Measurements from ENCODE around the gene OR2A25.

Gene OR2A25

GRCh38 chr7:144074374-144074773 is 4.8 kb downstream of the OR2A25 start:
- no peak for DNase-seq (ENCODE audit: low read depth in 2 of 2)

- no peak for DNase-seq (ENCODE audit: low read depth in 2 of 2)
Observed at GRCh38 chr7:144085978-144086377, 16.4 kb downstream of the OR2A25 start, which contains the start of gene OR2A12. Gene OR2A12, plus strand, starts transcription at chr7:144086278. Its CDS starts 8,830 bp downstream, at chr7:144095108.

GRCh38 chr7:144086730-144087129 is 17.1 kb downstream of the OR2A25 start:
- no peak for DNase-seq (ENCODE audit: low read depth in 2 of 2)

GRCh38 chr7:144087230-144087629 is 17.6 kb downstream of the OR2A25 start:
- no peak for DNase-seq (ENCODE audit: low read depth in 2 of 2)

GRCh38 chr7:144090667-144091066 is 21.1 kb downstream of the OR2A25 start:
- no peak for DNase-seq (ENCODE audit: low read depth in 2 of 2)

GRCh38 chr7:144098776-144099175 is 29.2 kb downstream of the OR2A25 start:
- no peak for DNase-seq (ENCODE audit: low read depth in 2 of 2)

GRCh38 chr7:144100607-144101006 is 31.0 kb downstream of the OR2A25 start:
- DNase-seq (ENCODE audit: low read depth in 2 of 2): no peak

GRCh38 chr7:144102041-144102440 is 32.4 kb downstream of the OR2A25 start:
- no peak for DNase-seq (ENCODE audit: low read depth in 2 of 2)

- DNase-seq (ENCODE audit: low read depth in 2 of 2): no peak
Observed at GRCh38 chr7:144105211-144105610, 35.6 kb downstream of the OR2A25 start.

- DNase-seq (ENCODE audit: low read depth in 2 of 2): no peak
Observed at GRCh38 chr7:144109283-144109682, 39.7 kb downstream of the OR2A25 start, which contains the start of gene OR2A2. Gene OR2A2, plus strand, starts transcription at chr7:144109583. Its CDS starts 0 bp downstream, at chr7:144109583.

GRCh38 chr7:144110272-144110671 is 40.7 kb downstream of the OR2A25 start:
- DNase-seq (ENCODE audit: low read depth in 2 of 2): no peak

- DNase-seq (ENCODE audit: low read depth in 2 of 2): no peak
Observed at GRCh38 chr7:144113651-144114050, 44.0 kb downstream of the OR2A25 start.

GRCh38 chr7:144118341-144118740 is 48.7 kb downstream of the OR2A25 start:
- no peak for DNase-seq (ENCODE audit: low read depth in 2 of 2)

- no peak for DNase-seq (ENCODE audit: low read depth in 2 of 2)
Observed at GRCh38 chr7:144122876-144123275, 53.3 kb downstream of the OR2A25 start, which contains the start of gene OR2A14. Gene OR2A14, plus strand, starts transcription at chr7:144123176. Its CDS starts 5,937 bp downstream, at chr7:144129113.

Measured in activated CD4-positive, alpha-beta T cell treated with anti-CD3 and anti-CD28 coated beads for 24 hours (primary cell).